ENCODE results near the gene PPP1R16B. TPM values are rescaled to one million over a fixed set of nuclear protein-coding genes. Genes with fewer than 3 reads are reported as not detected.

The PPP1R16B gene
- total and polyA plus RNA-seq, 4 donors: 2.6 to 15.0 (median 7.1) TPM

- H3K27me3 ChIP-seq (ENCODE audit: control insufficient read depth in 3 of 3, insufficient read depth in 3 of 3, low read length in 2 of 3): peaks cover 0 to 5% (median 0%) of the 10 kb centered on the region in 3 donors
- ATAC-seq (ENCODE audit: insufficient read depth, low FRiP score): no peak
- TF ChIP-seq CTCF (IDR thresholded peaks at IDR 0.05; ENCODE audit: control extremely low read depth, extremely low read depth): no peak
- H3K4me3 ChIP-seq: no peak overlapping the region
- H3K4me1 ChIP-seq (ENCODE audit: control insufficient read depth in 5 of 5, insufficient read depth in 5 of 5, low read length in 5 of 5): no peaks in the 10 kb centered on the region
- H3K36me3 ChIP-seq (ENCODE audit: control insufficient read depth in 4 of 4, insufficient read depth in 4 of 4, low read length in 4 of 4): peaks cover 0 to 10% (median 0%) of the 10 kb centered on the region in 4 donors
- no peak overlapping the region for H3K27ac ChIP-seq (ENCODE audit: low read depth in 1 of 2, low read length in 1 of 2)
- no peak overlapping the region for H3K9ac ChIP-seq (ENCODE audit: insufficient read depth in 1 of 2, low read length in 2 of 2)
- no peaks in the 10 kb centered on the region for H3K9me3 ChIP-seq (ENCODE audit: control insufficient read depth in 4 of 4, insufficient read depth in 3 of 4, low read length in 3 of 4)
- 81 to 91% methylated on average over 3 of the region's 3 CpGs for WGBS, 2 donors
- DNase-seq: no peak
These were observed 114.9 kb downstream of the PPP1R16B start for GRCh38 chr20:38920411-38920810.

GRCh38 chr20:38920851-38921250 is 115.4 kb downstream of the PPP1R16B start:
- Histone ChIP-seq H3K36me3 (ENCODE audit: control insufficient read depth in 4 of 4, insufficient read depth in 4 of 4, low read length in 4 of 4) (peaks cover 0 to 10% (median 0%) of the 10 kb centered on the region in 4 donors), H3K4me1 (ENCODE audit: control insufficient read depth in 5 of 5, insufficient read depth in 5 of 5, low read length in 5 of 5) (no peaks in the 10 kb centered on the region), H3K27me3 (ENCODE audit: control insufficient read depth in 3 of 3, insufficient read depth in 3 of 3, low read length in 2 of 3) (peaks cover 0 to 5% (median 0%) of the 10 kb centered on the region in 3 donors), H3K9ac (ENCODE audit: insufficient read depth in 1 of 2, low read length in 2 of 2) (no peak overlapping the region), H3K27ac (ENCODE audit: low read depth in 1 of 2, low read length in 1 of 2) (no peak overlapping the region), H3K9me3 (ENCODE audit: control insufficient read depth in 4 of 4, insufficient read depth in 3 of 4, low read length in 3 of 4) (no peaks in the 10 kb centered on the region), H3K4me3 (no peak overlapping the region)
- DNase-seq (no peak), ATAC-seq (ENCODE audit: insufficient read depth, low FRiP score) (no peak)
- no peak for TF ChIP-seq CTCF (IDR thresholded peaks at IDR 0.05; ENCODE audit: control extremely low read depth, extremely low read depth)
- WGBS, 2 donors: 87 to 94% methylated on average over 9 of the region's 9 CpGs

DNA sequence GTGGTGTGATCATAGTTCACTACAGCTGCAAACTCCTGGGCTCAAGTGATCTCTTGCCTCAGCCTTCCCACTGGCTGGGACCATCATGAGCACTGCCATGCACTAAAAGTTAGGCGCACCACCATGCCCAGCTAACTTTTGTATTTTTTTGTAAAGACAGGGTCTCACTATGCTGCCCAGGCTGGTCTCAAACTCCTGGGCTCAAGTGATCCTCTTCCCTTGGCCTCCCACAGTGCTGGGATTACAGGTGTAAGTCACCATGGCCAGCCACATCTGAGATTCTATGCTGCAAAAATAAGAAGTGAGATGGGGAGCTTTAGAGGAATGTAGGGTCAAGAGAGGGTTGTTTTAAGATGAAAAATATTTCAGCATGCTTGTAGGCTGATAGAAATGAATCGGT is 119.2 kb downstream of the PPP1R16B start:
- Histone ChIP-seq H3K9ac (ENCODE audit: insufficient read depth in 1 of 2, low read length in 2 of 2) (no peak overlapping the region), H3K9me3 (ENCODE audit: control insufficient read depth in 4 of 4, insufficient read depth in 3 of 4, low read length in 3 of 4) (no peaks in the 10 kb centered on the region), H3K36me3 (ENCODE audit: control insufficient read depth in 4 of 4, insufficient read depth in 4 of 4, low read length in 4 of 4) (peaks cover 0 to 5% (median 0%) of the 10 kb centered on the region in 4 donors), H3K4me1 (ENCODE audit: control insufficient read depth in 5 of 5, insufficient read depth in 5 of 5, low read length in 5 of 5) (peaks cover 0 to 18% (median 5%) of the 10 kb centered on the region in 5 donors), H3K27ac (ENCODE audit: low read depth in 1 of 2, low read length in 1 of 2) (no peak overlapping the region), H3K27me3 (ENCODE audit: control insufficient read depth in 3 of 3, insufficient read depth in 3 of 3, low read length in 2 of 3) (no peaks in the 10 kb centered on the region), H3K4me3 (no peak overlapping the region)
- WGBS, 2 donors: 91 to 100% methylated on average over 2 of the region's 2 CpGs
- ATAC-seq (ENCODE audit: insufficient read depth, low FRiP score) (no peak), DNase-seq (no peak)
- TF ChIP-seq CTCF (IDR thresholded peaks at IDR 0.05; ENCODE audit: control extremely low read depth, extremely low read depth): no peak

All from lung (tissue), 12 donors.